Gastrocnemius medialis (tissue), 4 donors: ENCODE measurements around the gene C1QL3.

Experiments used
- POLR2A ChIP-seq, 2 donors: fragments of 450-650 bp; IDR thresholded peaks; one replicate each; pipeline ENCODE4 v1.6.1; 2017; ENCODE audit warnings: antibody characterized with exemption in 2 of 2, mild to moderate bottlenecking in 2 of 2, moderate library complexity in 2 of 2
- TF ChIP-seq, protein P1 (sequence below), 5 experiments: fragments of 450-650 bp in 3 of 5; fragments of 200-600 bp in 2 of 5; sonication (generic) in 2 of 5; IDR thresholded peaks in 4 of 5; conservative IDR thresholded peaks in 1 of 5; 1 replicate in 4 of 5; 2 replicates in 1 of 5; pipeline ENCODE4 v1.5.1; 2016 to 2019; ENCODE audit warnings: antibody characterized with exemption in 5 of 5, mild to moderate bottlenecking in 3 of 5, moderate library complexity in 3 of 5

DNA sequence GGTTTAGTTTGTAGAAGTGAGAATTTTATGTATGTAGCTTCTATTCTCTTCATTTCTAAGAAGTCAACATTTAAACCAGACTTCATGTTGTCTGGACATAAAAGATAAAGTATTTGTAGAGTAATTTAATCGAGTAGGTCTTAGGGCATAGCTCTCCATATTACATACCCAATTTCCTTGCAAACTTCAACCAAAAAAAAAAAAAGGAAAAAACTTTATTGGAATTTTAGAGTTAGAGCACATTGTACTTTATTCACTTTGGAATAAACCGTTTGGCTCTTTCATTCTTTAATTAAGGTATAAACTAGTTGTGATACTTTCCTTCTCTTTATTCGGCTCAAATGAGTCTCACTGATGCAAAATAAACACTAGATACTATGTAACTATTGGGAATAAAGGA is 48.9 kb downstream of the C1QL3 start:
- TF ChIP-seq, protein P1, sequence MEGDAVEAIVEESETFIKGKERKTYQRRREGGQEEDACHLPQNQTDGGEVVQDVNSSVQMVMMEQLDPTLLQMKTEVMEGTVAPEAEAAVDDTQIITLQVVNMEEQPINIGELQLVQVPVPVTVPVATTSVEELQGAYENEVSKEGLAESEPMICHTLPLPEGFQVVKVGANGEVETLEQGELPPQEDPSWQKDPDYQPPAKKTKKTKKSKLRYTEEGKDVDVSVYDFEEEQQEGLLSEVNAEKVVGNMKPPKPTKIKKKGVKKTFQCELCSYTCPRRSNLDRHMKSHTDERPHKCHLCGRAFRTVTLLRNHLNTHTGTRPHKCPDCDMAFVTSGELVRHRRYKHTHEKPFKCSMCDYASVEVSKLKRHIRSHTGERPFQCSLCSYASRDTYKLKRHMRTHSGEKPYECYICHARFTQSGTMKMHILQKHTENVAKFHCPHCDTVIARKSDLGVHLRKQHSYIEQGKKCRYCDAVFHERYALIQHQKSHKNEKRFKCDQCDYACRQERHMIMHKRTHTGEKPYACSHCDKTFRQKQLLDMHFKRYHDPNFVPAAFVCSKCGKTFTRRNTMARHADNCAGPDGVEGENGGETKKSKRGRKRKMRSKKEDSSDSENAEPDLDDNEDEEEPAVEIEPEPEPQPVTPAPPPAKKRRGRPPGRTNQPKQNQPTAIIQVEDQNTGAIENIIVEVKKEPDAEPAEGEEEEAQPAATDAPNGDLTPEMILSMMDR (IDR thresholded peaks at IDR 0.05 in 4 of 5, conservative IDR thresholded peaks at IDR 0.05 in 1 of 5), result no peak
- no peak for TF ChIP-seq POLR2A (IDR thresholded peaks at IDR 0.05)
